GM12878 (cell line): ENCODE measurements around the gene KCNA3. TPM values are rescaled to one million over a fixed set of nuclear protein-coding genes. Genes with fewer than 3 reads are reported as not detected.

ENCODE experiments used
- ATAC-seq: fragments of 200-7000 bp; cut with Tn5 transposase; 3 replicates; pipeline ENCODE4 v1.9.1; 2020; ENCODE audit warnings: mild to moderate bottlenecking, moderate library complexity
- BruUV-seq: library from RNA; stranded (reverse); fragments of 400-500 nt; replicated peaks from 2 replicates; lab custom pipeline; 2021; lab: Mats Ljungman, UMichigan
- CTCF ChIA-PET: fragments of 300-600 bp; sonication (Branson Sonifier 250); formaldehyde crosslinking; extraction: SDS; loops from one replicate; lab custom pipeline; 2021; ENCODE audit warnings: inconsistent platforms; lab: Yijun Ruan, JAX
- POLR2A ChIA-PET: fragments of 350-600 bp; formaldehyde crosslinking; extraction: SDS; loops from one replicate; lab custom pipeline; 2021; ENCODE audit warnings: inconsistent platforms; lab: Charles Lee
- RAD21 ChIA-PET: fragments of 300-600 bp; sonication (Branson Sonifier 250); formaldehyde crosslinking; loops from one replicate; lab custom pipeline; 2023; ENCODE audit warnings: antibody characterized with exemption; ENCODE audit not compliant: unreplicated experiment; lab: Charles Lee
- SMC1A ChIA-PET: fragments of 300-600 bp; sonication (Branson Sonifier 250); formaldehyde crosslinking; loops from one replicate; lab custom pipeline; 2023; ENCODE audit not compliant: unreplicated experiment, uncharacterized antibody; lab: Charles Lee
- DNase-seq: peaks from one replicate; pipeline ENCODE4 v3.0.0-alpha.2; 2011; ENCODE audit warnings: low read depth, low spot score
- FAIRE-seq: peaks from 3 replicates; lab custom pipeline; 2011; peaks lifted over from hg19 to GRCh38; lab: Jason Lieb, UNC
- H2AFZ ChIP-seq: 2 replicates; pipeline ENCODE4 v1.6.0; 2011; ENCODE audit warnings: low read depth, low read length, control low read depth; ENCODE audit not compliant: control insufficient read depth
- H3K27ac ChIP-seq: 2 replicates; pipeline ENCODE4 v1.5.1; 2011; ENCODE audit warnings: control low read depth; ENCODE audit not compliant: control insufficient read depth, insufficient read depth
- H3K27me3 ChIP-seq, 2 experiments: replicated peaks in 1 of 2; 2 replicates each; pipeline versions ENCODE4 v1.6.0 to v1.6.1; 2011; ENCODE audit warnings: low read length in 1 of 2; ENCODE audit not compliant: control insufficient read depth in 2 of 2, insufficient read depth in 2 of 2
- H3K36me3 ChIP-seq, 2 experiments: 2 replicates each; pipeline ENCODE4 v1.5.1; 2011; ENCODE audit warnings: low read length in 1 of 2; ENCODE audit not compliant: control insufficient read depth in 2 of 2, insufficient read depth in 2 of 2
- H3K4me1 ChIP-seq: 2 replicates; pipeline ENCODE4 v1.6.1; 2011; ENCODE audit warnings: mild to moderate bottlenecking, low read length, moderate library complexity, mixed read lengths; ENCODE audit not compliant: control insufficient read depth, insufficient read depth
- H3K4me2 ChIP-seq: 2 replicates; pipeline ENCODE4 v1.6.0; 2011; ENCODE audit warnings: control low read depth; ENCODE audit not compliant: control insufficient read depth, insufficient read depth
- H3K4me3 ChIP-seq: fragments of 200-600 bp; sonication (generic); 2 replicates; pipeline ENCODE4 v1.5.1; 2016
- H3K79me2 ChIP-seq: 2 replicates; pipeline ENCODE4 v1.6.0; 2011; ENCODE audit warnings: low read length; ENCODE audit not compliant: control insufficient read depth, insufficient read depth
- H3K9ac ChIP-seq: 2 replicates; pipeline ENCODE4 v1.8.0; 2011; ENCODE audit warnings: low read length, control low read depth, mixed read lengths; ENCODE audit not compliant: control insufficient read depth, insufficient read depth
- H3K9me3 ChIP-seq: replicated peaks from 3 replicates; pipeline ENCODE4 v1.5.1; 2011; ENCODE audit warnings: mild to moderate bottlenecking, low read length; ENCODE audit not compliant: control insufficient read depth, insufficient read depth
- H4K20me1 ChIP-seq: 2 replicates; pipeline ENCODE4 v1.6.0; 2011; ENCODE audit not compliant: control insufficient read depth, insufficient read depth
- CREM ChIP-seq: IDR thresholded peaks from 2 replicates; pipeline ENCODE4 v1.6.1; 2014; ENCODE audit warnings: antibody characterized with exemption, low read depth
- IRF5 ChIP-seq: fragments of 450-650 bp; IDR thresholded peaks from 2 replicates; pipeline ENCODE4 v1.6.1; 2017; ENCODE audit warnings: borderline replicate concordance
- JUNB ChIP-seq: IDR thresholded peaks from 2 replicates; pipeline ENCODE4 v1.6.1; 2016; ENCODE audit warnings: antibody characterized with exemption, mild to moderate bottlenecking
- NKRF ChIP-seq: fragments of 450-650 bp; conservative IDR thresholded peaks from 2 replicates; pipeline ENCODE4 v1.6.1; 2017; ENCODE audit warnings: mild to moderate bottlenecking, moderate library complexity
- POLR2A ChIP-seq: IDR thresholded peaks from 2 replicates; pipeline ENCODE4 v1.6.1; 2011; ENCODE audit warnings: low read depth, mild to moderate bottlenecking, low read length
- WGBS: methylation state at CpG from one replicate; pipeline ENCODE4 v1.1.6; 2016; ENCODE audit warnings: low lambda C conversion rate; ENCODE audit not compliant: insufficient replicate concordance, insufficient coverage; ENCODE audit errors: missing lambda C conversion rate; 5-methylcytosine and 5-hydroxymethylcytosine counted together
- in situ Hi-C: fragments of 300-500 bp; cut with MboI; formaldehyde crosslinking; loops from 9 replicates; pipeline ENCODE4 v1.14.3; 2018; ENCODE audit warnings: mixed read lengths
- intact Hi-C: fragments of 100-400 bp; cut with micrococcal nuclease; formaldehyde crosslinking; loops from one replicate; pipeline ENCODE4 v1.14.2; 2022; ENCODE audit not compliant: unreplicated experiment
- polyA plus RNA-seq, 11 experiments: library from polyadenylated mRNA; depleted of rRNA in 4 of 11; unstranded in 6 of 11; stranded (reverse) in 5 of 11; fragments of >200 nt; fragmentation: Nextera tagmentation in 4 of 11; fragmentation: Illumina TruSeq in 1 of 11; extraction: Ambion mirVana in 4 of 11; extraction: Trizol in 1 of 11; gene quantifications; 1 replicate in 1 of 11; 2 replicates in 10 of 11; pipeline versions ENCODE4 v1.2.1 to v1.2.3, GENCODE V29; 2011 to 2016; ENCODE audit warnings: inconsistent platforms in 2 of 11, missing spikeins in 2 of 11, low read depth in 1 of 11
- total RNA-seq, 4 experiments: library from RNA; depleted of rRNA in 3 of 4; stranded (reverse); fragments of >200 nt in 3 of 4; fragmentation: Illumina TruSeq in 1 of 4; extraction: Trizol in 1 of 4; gene quantifications; 2 replicates each; pipeline versions ENCODE4 v1.2.1 to v1.2.3, GENCODE V29; 2013 to 2021

The KCNA3 gene
- total and polyA plus RNA-seq, 10 of the 15 experiments (the other 5 are each of a cell fraction or from before 2014, with no cell fraction given), result 0.10 to 3.3 (median 1.7) TPM

GRCh38 chr1:110708974-110709440 is 34.3 kb upstream of the KCNA3 start (continued):
- TF ChIP-seq NKRF, result no peak
- no peak for TF ChIP-seq JUNB

GRCh38 chr1:110707232-110707631 is 32.5 kb upstream of the KCNA3 start:
- CTCF ChIA-PET, result interaction anchor here (1.0 to 1.2 kb wide), 3 partner anchors 8 to 88 kb away, joined by 3 read pairs; no protein-coding TSS in a partner anchor
- SMC1A ChIA-PET, result interaction anchor here (0.8 to 1.7 kb wide), 5 partner anchors 25 to 63 kb away, joined by 3 to 8 read pairs (median 4); no protein-coding TSS in a partner anchor
- intact Hi-C loops, result no loop called here
- no peaks in the 10 kb centered on the region for H3K9me3 ChIP-seq
- FAIRE-seq, result no peak
- H3K9ac ChIP-seq, result no peak overlapping the region
- TF ChIP-seq CREM (no peak), IRF5 (no peak), POLR2A (no peak)
- TF ChIP-seq, all 136 proteins: peak for 0
- no peaks in the 10 kb centered on the region for H4K20me1 ChIP-seq
- no peaks in the 10 kb centered on the region for H3K36me3 ChIP-seq
- H3K4me2 ChIP-seq, result no peak overlapping the region
- ATAC-seq, result no peak
- POLR2A ChIA-PET, result no interaction called here
- H3K79me2 ChIP-seq, result no peaks in the 10 kb centered on the region
- H3K27ac ChIP-seq, result no peak overlapping the region
- no peaks in the 10 kb centered on the region; a peak in 1 of 4 replicates for H3K27me3 ChIP-seq
- H3K4me1 ChIP-seq, result no peaks in the 10 kb centered on the region
- in situ Hi-C loops, result no loop called here
- no peak overlapping the region for H3K4me3 ChIP-seq
- RAD21 ChIA-PET, result no interaction called here
- H2AFZ ChIP-seq, result no peak overlapping the region
- no TSS peak for BruUV-seq
- DNase-seq, result no peak
- WGBS, result 55% methylated on average over 2 of the region's 2 CpGs
